Stimulated activated CD4-positive, alpha-beta T cell treated with anti-CD3 and anti-CD28 coated beads, Interleukin-15, amount 100 ng/mL, for 24 hours (primary cell): Measurements from ENCODE around the gene CROCC.

Experiments
- DNase-seq: peaks from one replicate; pipeline ENCODE4 v3.0.0-alpha.2; 2020

Gene CROCC

DNA sequence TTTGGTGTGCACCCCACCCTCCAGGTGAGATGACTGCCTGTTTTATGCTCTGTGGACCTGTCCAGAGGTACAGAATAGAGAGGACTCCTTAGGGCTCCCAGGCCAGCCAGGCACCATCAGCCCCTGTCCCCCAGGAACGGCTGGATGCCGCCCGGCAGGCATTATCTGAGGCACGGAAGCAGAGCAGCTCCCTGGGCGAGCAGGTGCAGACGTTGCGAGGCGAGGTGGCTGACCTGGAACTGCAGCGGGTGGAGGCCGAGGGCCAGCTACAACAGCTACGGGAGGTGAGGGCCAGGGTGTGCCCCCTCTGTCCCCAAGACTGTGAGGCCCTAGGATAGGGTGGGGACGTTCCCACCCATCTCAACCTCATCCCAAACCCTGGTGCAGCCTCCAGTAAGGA, 47.9 kb downstream of the CROCC start:
- DNase-seq = no peak

DNA sequence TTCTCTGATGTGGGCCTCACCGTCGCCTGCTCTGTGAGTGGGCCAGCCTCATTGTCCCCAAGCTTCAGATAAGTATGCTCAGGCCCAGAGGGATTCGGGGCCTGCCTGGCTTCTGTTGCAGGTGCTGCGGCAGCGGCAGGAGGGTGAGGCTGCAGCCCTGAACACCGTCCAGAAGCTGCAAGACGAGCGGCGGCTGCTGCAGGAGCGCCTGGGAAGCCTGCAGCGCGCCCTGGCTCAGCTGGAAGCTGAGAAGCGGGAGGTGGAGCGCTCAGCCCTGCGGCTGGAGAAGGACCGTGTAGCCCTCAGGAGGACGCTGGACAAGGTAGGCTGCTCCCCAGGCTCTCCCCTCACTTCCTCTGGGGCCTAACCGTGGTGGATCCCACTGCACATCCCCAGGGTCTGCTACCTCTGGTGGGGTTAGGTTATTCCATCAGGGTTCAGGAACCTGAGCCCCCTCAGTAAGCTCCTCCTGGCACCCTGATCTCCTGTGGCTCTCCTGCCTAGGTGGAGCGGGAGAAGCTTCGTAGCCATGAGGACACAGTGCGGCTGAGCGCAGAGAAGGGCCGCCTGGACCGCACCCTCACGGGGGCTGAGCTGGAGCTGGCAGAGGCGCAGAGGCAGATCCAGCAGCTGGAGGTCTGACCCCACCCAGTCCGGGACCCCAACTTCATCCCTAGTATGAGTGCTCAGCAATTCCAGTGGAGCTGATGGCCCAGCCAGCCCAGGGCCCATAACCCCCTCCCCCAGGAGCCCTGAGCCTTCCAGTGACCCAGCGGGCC, 48.6 kb downstream of the CROCC start:
- DNase-seq = no peak

DNA sequence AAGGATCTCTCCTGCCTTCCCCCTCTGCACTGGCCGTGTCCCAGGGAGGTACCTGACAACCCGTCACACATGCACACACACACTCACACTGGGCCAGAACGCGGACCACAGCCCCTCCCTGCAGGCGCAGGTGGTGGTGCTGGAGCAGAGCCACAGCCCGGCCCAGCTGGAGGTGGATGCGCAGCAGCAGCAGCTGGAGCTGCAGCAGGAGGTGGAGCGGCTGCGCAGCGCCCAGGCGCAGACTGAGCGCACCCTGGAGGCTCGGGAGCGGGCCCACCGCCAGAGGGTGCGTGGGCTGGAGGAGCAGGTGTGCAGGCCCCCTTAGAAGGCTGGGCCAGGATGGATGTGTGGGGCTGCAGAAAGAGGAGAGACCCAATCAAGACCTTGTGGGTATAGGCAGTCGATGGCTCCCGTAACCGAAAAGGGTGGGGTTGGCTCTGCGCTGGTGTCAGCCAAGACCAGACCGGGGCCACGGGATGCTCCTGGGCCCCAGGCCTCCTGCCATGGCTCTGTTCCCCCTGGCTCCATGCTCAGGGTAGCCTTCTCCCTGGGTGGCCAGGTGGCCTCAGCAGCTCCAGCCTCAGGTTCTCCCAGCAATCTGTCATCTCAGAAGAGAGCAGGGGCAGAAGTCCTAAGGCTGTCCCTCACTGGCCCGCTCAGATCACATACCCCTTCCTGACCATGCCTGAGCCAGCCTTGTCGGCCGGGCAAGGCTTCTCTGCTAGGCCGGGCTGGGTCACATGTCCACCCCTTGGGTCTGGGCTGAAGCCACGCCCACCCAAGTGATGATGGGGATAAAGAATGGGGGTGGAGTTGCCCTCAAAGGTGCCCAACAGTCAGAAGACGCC, 49.8 kb downstream of the CROCC start:
- DNase-seq = no peak

DNA sequence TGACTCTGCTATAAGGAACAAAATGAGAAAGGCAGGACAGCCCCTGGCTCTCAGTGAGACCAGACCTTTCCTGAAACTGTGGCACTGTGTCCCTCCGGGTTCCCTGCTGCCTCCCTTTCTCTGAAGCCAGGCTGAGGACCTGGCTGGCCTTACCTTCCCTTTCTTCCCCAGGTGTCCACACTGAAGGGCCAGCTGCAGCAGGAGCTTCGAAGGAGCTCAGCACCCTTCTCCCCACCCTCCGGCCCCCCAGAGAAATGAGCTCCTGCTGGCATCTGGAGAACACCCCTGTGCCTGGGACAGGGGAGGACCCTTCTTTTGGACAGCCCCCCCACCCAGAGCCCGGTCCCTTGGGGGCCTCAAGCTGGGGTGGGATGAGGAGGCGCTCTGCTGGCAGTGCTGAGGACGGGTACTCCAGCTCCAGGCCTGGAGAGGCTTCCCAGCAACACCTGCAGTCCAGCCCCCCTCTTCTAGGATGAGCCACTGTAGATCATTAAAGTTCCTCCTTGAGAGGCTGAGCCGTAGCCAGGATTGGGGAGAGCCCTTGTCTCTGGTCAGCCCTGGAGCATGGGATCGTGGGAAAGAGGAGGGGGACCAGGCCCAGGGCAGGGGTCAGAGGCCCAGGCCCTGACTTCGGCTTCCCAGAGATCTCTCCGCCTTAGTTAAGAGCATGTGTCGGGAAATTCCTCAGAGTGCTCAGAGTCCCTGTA, 50.6 kb downstream of the CROCC start:
- no peak for DNase-seq

DNA sequence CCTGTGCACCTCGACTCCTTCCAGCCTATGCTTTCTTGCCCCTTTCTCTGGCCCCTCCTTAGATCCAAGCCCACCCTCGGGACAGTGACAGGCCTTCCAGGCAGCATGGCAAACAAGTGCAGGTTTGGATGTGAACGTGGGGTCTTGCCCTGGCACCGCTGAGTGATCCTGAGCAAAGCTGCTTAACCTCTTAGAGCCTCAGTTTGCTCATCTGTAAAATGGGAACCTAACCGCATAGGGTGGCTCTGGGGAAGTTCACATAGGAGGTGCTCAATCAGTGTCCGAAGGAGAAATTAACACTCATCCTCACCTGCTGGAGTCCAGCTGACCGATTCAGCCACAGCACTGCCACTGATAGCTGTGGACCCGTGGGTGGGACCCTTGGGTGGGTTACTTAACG, 51.5 kb downstream of the CROCC start:
- no peak for DNase-seq

DNA sequence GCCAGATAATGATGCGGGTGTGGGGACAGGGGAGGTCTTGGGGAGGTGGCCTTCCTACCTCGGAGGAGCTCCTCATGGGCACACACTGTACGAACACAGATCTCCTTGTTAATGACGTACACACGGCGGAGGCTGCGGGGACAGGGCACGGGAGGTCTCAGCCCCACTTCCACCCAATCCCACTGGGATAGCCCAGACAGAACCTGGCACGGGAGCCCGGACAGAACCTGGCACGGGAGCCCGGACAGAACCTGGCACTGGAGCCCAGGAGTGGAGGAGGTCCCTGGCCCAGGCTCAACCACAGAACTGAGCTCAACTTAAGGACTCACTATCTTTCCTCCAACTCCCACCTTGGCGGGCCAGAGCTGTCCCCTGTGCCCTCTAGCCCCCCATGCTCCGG, 53.5 kb downstream of the CROCC start:
- no peak for DNase-seq

DNA sequence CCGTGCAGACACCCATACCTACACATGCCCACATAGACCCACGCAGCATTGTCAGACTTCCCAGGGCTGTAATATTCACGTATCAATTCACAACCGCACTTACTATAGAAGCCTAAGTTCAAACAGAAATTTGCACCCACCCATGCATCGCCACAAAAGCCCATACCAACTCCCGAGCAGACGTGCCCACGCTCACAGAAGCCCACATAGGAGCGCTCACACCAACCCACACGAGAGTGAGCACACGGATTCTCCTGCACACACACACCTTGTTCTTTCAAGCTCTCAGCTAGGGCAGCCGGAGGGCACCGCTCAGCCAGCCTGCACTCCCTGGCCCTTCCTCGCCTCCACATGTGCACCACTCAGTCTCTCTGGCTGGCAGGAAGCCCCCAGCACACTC, 54.1 kb downstream of the CROCC start:
- no peak for DNase-seq

DNA sequence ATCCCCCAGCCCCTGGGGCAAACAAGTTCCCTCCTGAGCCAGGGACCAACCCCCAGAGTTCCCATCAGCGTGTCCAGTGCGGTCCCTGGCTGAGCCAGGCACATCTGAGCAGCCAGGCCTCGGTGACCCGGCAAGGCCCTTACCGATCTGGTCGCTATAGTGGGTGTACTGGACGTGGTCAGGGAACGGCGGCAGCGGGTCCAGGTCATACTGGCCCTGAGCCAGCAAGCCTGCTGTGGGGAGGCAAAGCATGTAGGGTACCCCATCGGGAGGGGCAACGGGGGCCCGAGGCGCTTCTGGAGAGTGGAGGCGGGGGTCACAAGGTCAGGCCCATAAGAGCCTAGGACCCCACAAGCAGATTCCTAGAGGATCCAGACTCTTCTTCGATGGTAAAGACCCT, 55.2 kb downstream of the CROCC start:
- DNase-seq = no peak

DNA sequence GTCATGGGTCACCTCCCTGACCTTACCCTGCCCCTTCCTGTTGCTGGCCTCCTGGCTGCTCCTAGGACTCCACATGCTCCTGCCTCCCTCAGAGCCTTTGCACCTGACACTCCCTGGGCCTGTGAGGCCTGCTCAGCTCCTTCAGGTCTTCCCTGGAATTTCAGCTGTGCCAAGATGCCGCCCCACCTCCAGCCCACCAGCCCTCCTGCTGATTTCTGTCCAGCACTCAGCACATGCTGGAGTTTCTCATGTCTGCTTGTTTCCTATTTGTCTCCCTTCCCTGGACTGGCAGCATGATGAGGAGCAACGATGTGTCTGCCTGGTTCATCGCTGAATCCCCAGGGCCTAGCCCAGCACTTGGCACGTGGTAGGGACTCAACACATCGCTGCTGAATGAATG, 55.6 kb downstream of the CROCC start:
- no peak for DNase-seq

DNA sequence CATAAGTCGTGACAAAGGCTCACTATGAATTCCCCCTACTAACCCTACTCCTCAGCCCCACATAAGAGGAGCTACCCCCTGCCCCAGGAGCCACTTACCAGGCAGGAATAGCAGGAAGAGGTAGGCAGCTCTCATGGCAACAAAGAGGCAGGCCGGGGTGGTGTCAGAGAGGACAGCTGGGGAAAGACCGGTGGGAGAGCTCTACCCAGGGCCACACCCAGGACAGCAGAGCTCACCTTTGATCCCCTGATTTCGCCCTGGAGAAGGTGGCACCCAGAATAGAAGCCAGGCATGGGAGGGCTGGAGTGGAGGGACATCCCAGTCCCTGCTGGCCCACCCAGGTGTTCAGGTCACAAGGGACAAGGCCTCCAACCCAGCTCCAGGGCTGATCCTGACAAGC, 56.4 kb downstream of the CROCC start:
- no peak for DNase-seq

DNA sequence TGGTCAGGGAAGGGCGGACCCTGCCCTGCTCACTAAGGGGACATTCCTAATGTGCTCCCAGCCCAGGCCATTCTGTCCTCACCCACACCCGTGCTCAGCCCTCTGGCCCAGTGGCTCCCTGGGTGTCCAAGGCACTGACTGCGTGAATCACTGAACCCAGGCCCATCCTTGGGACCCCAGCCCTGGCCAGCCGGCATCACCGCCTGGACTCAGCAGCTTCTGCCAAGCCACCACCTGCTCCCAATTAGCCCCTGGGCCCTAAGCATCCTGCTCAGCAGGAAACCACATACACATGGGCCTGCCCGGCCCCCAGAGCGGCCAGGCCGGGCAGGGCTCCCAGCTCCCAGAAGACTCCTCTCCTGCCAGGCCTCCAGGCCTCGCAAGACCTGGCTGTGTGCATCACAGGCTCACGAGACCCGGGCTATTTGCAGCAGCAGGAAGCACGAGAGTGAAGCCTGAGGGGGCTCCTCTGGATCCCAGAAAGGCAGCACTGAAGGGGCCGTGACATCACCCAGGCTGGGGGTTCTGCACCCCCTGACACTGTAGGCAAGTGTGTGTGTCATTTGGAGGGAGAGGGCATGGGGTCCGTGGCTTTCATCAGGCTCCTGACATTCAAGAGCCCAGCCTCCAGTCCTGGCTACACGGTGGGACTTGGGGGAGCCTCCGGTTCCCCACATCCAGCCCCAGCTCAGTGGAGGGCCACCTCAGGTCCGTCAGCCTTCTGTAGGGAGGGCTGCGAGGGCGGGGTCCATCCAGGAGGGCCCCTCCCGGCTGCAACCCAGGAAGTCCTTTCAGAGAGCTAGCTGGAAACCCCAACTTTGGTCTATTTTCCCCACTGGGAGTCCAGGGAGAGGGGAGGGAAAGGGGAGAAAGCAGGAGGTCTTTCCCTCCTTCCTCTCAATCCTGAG, 57.1 kb downstream of the CROCC start:
- DNase-seq = no peak

DNA sequence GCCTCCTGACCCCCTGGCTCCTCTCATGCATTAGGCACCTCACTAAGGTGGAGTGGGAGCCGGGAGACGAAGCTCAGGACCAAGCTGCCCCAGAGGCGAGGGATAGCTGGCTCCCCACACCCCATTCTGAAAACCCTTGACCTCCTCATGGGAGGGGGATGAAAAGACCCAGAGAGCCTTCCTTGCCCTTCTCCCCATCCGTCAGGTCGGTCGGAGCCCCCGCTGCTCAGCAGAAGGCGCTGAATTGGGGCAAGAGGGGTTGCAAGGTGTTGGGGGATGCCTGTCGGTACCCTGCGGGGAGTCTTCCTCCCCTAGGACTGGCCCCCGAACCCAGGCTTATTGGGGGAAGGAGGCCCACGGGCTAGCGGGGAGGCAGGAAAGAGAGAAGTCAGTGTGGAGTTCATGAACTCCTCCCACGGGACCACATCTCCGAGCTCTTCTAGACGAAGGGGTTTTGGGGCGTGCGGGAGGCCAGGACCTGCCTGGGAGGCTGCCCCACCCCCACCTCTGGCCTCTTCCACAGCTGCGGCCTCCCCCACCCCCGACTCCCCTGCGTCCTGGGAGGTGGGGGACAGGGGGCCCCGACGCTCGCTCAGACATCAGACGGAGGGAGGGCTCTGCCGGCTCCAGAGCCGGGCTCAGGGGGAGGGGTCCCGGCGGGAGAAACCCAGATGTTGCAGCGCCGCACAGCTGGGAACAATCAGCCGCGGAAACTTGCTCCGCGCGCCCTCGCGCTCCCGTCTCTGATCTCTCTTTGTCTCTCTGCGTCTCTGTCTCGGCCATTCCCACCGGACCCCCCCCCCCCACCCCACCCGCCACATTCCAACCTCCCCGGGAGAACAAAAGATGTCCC, 58.0 kb downstream of the CROCC start:
- DNase-seq = no peak

DNA sequence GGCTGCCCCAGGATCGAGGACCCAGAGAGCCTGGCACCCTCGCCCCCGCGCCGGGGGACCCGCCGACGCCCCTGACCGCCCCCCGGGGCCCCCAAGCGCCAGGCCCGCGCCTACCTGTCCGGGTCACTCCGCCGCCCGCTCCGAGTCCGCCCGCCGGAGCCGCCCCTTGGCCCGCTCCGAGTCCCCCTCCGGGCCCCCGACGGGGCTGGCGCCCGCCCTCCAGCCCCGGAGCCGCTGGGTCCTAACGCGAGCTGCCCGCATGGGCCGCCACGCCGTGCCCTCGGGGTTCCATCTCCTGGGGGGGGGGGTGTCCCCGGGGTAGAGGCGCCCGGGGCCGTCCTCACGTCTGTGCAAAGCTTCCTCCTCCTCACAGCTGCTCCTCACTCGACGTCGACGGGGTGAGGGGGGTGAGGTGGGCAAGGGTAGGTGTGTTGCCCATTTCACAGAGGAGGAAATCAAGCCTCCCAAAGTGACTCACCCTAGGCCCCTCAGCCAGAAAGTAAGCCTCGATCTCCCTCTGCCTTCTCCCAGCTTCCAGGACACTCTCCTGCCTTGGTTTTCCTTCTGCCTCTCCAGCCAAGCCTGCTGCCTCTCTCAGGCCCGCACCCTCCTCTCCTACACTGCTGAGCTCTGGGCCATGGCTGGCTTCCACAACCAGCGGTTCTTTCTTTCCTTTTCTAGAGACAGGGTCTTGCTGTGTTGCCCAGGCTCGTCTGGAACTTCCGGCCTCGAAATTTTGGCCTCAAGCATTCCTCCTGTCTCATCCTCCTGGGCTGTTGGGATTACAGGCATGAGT, 58.9 kb downstream of the CROCC start, which contains the start of gene MFAP2:
TSS of gene MFAP2 (minus strand) at position 148 of the 796 bp plus-strand sequence. CDS start 2,347 bp downstream, outside the sequence.
- peak; percentile 13 for DNase-seq

DNA sequence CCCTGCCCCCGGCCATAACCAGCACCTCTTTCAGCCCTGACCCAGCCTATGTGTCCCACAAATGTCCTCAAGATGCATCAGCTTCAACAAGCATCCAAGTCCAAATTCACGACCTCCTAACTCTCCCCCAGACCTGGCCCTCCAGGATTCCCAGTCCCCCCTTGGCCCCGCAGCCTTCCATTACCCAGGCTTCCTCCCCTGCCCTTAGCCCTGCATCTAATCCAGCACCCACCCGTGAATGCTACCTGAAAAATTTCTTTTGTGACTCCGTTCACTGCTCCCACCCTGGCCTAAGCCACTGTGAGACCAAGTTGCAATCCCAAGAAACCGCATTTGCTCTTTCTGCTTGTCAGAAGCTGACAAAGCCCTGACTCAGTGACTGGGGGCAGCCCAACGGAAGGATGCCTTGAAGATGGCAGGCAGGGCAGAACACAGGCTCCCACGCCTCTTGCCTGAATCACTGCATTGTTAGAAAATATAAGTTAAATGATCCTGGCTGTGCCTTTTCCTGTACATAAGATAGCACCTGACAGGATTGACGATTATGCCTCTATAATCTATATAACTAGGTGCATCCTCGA, 59.6 kb downstream of the CROCC start:
- DNase-seq = no peak

DNA sequence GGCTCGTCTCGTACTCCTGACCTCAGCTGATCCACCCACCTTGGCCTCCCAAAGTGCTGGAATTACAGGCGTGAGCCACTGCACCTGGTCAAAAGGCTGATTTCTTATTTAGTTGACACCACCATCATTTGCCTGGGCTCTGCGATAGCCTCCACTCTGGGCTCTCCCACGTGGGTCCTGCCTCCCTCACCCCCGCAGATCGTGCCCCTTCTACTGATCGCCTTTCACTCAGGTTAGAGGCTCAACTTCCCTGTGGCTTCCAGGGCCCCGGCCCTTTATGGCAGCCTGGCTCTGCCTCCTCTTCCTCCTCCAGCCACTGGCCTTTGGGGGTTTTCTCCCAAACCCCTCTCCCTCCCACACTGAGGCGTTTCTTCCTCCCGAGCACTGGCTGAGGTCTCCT, 61.2 kb downstream of the CROCC start:
- no peak for DNase-seq

DNA sequence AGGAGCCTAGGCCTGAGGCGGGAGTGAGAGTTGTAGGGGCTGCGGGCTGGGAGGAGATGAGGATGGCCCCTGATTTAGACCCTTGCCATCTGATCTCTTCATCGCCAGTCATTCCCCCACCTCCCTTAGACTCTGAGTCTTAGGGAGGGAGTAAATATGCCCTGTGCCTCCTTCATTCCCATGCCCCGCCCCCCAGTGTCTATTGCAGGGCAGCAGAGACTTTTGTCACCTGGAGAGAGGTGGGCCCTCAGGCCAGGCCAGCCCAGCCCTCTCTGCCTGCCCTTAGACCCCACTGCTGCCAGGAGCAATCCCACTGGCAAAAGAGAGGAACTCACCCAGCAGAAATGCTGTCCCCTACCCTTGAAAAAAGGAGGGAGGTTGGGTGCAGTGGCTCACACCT, 61.9 kb downstream of the CROCC start:
- DNase-seq = no peak

DNA sequence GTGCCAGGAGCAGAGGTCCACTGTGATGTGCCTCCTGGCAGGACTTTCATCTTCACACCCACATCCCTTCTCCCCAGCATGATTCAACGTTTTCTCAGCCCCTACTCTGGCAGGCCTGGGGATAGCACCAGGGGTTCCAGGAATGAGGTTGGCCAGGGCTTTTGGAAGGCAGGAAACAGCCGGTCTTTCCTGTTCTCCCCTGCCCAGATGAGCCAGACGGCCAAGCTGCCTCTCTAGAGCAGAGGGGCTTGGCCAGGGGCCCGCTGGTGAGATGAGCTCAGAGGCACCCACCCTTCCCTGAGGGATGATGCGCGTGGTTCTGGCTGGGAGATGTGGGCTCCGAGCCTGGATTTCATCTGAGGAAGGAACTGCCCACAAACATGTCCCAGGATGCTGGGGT, 63.0 kb downstream of the CROCC start:
- no peak for DNase-seq

DNA sequence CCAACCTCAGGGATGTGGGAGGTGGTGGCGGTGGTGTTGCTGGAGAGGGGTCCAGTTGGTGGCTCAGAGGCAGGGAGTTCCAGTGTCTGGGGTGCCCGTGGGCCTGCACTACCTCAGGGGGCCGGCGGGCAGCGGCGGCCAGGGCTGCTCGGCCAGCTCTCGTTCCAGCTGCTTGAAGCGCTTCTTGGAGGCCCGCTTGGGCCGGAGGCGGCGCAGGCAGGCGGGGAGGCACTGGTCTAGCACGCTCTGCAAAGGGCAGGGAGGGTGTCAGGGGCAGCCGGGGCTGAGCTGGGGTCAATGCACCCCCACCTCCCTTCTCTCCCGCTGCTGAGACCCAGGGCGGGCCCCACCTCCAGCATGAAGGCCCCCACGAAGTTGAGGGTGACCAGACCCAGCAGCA, 64.4 kb downstream of the CROCC start:
- no peak for DNase-seq

DNA sequence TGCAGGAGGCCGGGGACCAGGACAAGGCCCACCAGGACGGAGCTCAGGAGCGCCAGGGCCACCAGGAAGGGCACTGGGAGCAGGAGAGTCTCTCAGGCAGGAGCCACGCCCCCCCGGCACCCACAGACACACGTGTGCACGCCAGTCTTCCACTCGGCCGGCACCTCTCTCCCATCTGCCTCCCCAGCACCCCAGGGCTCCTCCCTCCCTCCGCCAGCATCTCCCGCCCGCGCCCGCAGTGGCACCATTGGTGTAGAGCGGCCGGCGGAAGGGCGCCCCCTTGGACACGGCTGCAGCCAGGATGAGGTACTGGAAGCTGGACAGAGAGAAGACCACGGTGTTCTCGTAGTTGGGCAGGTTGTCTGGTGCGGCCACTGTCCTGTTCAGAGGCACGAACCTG, 64.8 kb downstream of the CROCC start:
- DNase-seq = no peak

DNA sequence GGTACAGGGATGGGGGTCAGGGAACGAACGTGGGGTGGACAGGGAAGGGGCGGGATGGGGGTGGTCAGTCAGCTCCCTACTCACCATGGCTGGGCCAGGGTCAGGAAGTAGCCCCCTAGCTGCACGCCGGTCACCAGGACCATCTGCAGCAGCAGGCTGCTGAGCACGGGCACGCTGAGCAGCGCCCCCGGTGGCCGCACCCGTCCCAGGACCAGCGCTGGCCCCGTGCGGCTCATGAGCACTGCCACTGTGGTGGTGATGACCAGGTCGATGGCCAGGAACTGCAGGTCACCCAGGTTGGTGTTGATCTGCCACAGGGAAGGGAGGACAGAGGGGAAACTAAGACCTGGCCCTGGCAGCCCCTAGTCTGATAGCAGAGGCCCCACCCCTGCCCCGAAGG, 65.2 kb downstream of the CROCC start:
- no peak for DNase-seq
